Right lobe of liver (tissue), 4 donors: ENCODE results near the gene LRRC45.

Experiments
- POLR2A ChIP-seq: fragments of 450-650 bp; IDR thresholded peaks from one replicate; pipeline ENCODE4 v1.6.1; 2017; ENCODE audit warnings: antibody characterized with exemption, mild to moderate bottlenecking
- TF ChIP-seq, protein P1 (sequence below), 4 donors: fragments of 200-600 bp in 3 of 4; fragments of 450-650 bp in 1 of 4; IDR thresholded peaks; one replicate each; pipeline versions ENCODE4 v1.5.1 to v1.8.0; 2016 to 2022; ENCODE audit warnings: antibody characterized with exemption in 4 of 4, mild to moderate bottlenecking in 2 of 4
- donor health status: DM: no; HTN: no; CAD: no.
- donor health status: DM: no; HTN: no; CAD: no.
- donor health status: DM: no; HTN: yes; CAD: no.

DNA sequence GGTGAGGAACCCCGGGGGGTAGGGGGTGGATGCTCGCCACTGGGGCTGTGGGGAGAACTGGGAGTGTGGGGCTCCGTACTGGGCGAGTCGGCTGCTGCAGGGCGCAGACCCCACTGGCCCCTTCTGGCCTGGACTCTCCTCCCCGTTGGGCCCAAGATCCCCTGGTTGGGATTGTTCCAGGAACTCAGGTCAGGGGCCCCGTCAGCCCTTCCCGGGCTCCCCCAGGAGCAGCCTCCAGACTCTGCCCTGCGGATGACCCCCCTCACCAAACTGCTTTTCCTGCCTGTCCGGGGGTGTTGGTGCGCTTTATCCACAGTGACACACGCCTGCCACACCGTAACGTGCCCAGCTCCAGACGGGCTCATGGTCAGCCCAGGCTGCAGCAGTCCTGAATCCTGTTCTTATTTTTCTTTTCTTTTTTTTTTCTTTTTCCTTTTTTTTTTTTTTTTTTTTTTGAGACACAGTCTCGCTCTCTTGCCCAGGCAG lies 21.5 kb upstream of the LRRC45 start:
- TF ChIP-seq, protein P1, sequence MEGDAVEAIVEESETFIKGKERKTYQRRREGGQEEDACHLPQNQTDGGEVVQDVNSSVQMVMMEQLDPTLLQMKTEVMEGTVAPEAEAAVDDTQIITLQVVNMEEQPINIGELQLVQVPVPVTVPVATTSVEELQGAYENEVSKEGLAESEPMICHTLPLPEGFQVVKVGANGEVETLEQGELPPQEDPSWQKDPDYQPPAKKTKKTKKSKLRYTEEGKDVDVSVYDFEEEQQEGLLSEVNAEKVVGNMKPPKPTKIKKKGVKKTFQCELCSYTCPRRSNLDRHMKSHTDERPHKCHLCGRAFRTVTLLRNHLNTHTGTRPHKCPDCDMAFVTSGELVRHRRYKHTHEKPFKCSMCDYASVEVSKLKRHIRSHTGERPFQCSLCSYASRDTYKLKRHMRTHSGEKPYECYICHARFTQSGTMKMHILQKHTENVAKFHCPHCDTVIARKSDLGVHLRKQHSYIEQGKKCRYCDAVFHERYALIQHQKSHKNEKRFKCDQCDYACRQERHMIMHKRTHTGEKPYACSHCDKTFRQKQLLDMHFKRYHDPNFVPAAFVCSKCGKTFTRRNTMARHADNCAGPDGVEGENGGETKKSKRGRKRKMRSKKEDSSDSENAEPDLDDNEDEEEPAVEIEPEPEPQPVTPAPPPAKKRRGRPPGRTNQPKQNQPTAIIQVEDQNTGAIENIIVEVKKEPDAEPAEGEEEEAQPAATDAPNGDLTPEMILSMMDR (IDR thresholded peaks at IDR 0.05), result no peak
- no peak for TF ChIP-seq POLR2A
